CD1c-positive myeloid dendritic cell (primary cell): ENCODE results near the gene GPBAR1.
A peak's percentile ranks its signal among the peaks of the same experiment; 100 is the strongest.
"Not testable (repeated sequence)": the region's sequence is repeated elsewhere in the genome, so short reads cannot be mapped to it uniquely, and the experiment has no call there.

Experiments used
- DNase-seq: peaks from one replicate; pipeline ENCODE4 v3.0.0-alpha.2; 2016; ENCODE audit errors: extremely low spot score

GPBAR1 gene

DNA sequence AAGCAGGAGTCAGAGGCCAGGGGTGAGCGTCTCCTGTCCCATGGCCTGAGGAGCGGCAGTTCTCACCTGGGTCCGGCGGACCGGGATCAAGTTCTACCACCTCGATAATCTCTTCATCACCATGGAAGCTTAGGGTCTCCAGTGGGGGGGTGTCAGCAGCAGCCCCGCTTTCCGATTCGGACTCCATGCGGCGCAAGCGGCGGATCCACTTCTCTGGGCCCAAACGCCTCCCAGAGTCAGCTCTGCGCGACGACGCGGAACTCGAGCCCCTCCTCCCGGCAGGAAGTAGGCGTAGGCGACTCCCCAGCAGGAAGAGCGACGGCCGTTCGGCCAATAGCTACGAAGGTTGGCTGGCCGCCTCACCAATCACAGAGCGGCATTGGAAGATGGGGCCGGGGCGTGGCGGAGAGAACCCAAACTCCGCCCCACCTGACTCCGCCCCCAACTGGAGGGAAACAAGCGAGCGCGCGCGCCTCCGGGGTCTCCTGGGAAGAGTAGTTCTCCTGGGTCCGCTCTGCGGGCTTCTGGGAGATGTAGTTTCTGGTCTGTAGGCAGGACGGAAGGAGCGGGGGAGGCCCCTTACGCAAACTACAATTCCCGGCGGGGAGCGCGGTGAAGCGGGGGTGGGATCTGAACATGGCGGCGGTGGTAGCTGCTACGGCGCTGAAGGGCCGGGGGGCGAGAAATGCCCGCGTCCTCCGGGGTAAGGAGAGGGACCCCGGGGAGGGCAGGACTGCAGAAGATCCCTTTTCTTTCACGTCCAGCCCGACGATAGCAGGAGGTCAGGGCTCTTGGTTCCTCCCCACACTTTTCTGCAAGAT, 9.3 kb downstream of the GPBAR1 start, which contains the start of the genes AAMP and PNKD:
TSS of gene AAMP (minus strand) at position 238 of the 821 bp plus-strand sequence. CDS start at position 187, 51 bp downstream.
TSS of gene PNKD (plus strand) at position 620 of the 821 bp plus-strand sequence. CDS start at position 637, 17 bp downstream.
- peak; percentile 100 for DNase-seq

- DNase-seq: no peak
These were observed 10.1 kb downstream of the GPBAR1 start for GRCh38 chr2:218270721-218271486.

GRCh38 chr2:218271487-218271797, 10.6 kb downstream of the GPBAR1 start:
- no peak for DNase-seq

GRCh38 chr2:218271865-218272530, 11.2 kb downstream of the GPBAR1 start:
- DNase-seq: no peak

GRCh38 chr2:218272531-218273212, 11.9 kb downstream of the GPBAR1 start:
- peak; percentile 85 for DNase-seq

DNA sequence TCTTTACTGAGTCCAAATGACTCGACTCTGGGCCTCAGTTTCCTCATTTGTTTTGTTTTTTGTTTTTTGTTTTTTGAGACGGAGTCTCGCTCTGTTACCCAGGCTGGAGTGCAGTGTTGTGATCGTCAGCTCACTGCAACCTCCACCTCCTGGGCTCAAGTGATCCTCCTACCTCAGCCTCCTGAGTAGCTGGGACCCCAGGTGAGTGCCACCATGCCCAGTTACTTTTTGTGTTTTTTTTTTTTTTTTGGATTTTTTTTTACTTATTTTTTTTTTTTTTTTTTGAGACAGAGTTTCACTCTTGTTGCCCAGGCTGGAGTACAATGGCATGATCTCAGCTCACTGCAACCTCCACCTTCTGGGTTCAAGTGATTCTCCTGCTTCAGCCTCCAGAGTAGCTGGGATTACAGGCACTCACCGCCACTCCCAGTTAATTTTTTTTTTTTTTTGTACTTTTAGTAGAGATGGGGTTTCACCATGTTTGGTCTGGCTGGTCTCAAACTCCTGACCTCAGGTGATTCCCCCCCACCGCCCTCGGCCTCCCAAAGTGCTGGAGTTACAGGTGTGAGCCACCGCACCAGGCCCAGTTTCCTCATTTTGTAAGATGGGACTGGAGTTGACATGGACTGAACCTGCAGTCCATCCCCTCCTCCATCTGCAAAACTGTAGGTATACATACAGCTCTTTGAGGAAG, 12.5 kb downstream of the GPBAR1 start:
- DNase-seq: not testable (repeated sequence)

DNA sequence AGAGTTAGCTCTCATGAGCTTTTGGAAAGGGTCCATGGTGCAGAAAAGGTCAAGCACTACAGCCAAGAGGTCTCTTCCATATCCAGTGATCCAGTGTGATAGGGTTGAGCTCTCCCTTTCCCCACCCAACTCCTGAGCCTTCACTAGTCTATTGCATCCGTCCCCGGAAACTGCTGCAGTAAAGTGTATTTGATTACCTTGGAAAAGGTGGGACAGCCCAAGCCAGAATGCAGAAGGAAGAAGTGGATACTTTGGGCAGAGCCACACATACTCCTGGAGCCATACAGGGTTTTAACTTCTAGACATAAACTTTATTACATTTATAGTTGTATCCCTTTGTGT, 13.1 kb downstream of the GPBAR1 start:
- no peak for DNase-seq

DNA sequence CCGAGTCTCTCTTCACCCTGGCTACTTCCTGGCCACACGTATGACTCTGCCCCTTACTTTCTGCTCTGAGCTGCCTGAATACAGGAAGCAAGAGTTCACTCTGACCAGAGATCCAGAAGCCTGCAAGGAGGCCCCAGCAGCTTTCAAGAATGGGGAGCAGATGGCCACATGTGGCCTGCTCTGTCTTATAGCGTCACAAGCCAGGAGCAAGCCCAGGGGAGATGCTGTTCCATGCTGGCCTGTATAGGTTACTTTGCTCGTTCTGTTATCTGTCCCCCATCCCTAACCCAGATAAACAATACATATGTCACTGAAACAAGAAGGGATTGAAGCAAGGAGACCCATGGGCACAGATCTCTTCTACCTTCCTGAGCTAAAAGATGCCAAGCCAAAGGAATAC, 13.8 kb downstream of the GPBAR1 start:
- no peak for DNase-seq

DNA sequence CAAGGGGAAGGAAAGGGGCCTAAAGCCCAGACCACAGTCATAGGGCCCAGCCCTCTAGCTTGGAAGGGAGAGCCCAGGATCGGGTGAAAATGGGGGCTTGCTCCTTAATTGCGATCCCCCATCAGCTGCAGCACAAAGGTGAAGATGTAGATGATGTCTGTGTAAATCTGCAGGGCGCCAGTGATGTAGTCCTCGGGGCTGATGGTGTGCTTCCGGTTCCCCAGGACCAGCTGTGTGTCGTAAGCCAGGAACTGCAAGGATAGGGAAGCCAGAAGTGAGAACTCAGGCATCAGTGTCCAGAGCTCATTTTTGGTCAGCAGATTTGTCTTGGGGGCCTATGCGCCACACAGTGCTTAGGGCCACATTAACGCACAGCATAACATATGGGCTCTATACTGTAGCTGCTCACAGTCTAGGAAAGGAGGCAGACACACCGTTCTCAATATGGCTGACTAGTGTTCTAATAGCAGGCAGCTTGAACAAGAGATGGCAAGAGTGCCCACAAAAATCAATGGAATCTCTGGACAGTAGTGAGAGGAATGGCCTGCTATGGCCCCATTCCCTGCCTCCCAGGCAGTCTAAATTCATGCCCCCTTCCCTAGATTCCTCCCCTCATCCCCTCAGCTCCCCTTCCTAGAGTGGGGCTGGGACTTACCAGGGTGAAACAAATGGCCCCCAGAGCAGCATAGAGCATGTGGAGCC, 14.7 kb downstream of the GPBAR1 start:
- DNase-seq: peak; percentile 51

DNA sequence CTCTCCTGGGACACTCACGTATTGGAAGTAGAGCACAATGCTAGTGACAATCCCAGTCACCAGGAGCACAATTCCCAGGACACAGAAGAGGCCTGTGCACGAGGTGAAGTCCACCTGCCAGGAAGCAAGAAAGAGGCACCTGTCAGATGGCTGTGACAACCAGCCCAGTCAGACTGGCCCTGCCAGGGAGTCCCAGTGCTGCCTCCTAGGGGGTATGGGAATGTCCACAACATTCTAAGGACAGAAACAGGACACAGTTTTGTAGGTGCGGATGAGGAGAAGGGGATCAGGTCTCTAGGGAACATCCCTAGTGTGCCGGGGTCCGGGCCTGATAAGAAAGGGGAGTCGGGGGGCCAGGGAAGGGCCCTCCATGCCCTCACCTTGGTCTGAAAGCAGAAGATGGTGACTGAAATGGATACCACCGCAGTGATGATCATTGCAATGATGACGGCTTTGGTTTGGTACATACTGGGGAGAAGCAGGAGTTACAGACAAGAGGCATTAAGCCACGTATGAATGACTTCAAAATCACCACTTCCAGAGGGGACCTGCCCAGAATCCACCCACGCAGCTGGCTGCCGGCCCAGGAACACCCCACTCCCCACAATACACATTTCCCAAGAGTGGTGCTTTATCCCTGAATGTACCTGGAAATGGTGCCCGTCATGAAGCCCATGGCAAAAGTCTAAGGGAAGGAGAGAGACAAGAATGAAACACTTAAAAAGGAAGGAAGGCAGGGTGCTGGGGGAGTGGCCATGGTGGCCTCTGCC, 16.4 kb downstream of the GPBAR1 start:
- DNase-seq: no peak

DNA sequence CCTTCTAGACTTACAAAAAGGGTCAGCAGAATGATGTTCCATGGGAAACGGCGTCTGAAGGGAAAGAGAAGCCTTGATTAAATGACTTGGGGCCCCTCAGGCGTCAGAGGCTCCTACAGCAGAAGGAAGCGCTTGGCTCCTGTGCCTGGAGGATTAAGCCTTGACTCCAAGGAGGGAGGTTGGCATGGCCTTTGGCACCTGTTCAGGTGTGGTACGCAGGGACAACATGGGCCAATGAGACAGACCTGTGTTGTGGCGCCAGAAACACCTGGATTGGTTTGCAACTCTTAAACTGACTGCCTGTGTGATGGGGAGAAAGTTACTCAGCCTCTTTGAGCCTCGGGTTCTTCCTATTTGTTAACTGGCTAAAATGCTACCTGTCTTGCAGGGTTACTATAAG, 17.1 kb downstream of the GPBAR1 start:
- DNase-seq: no peak

DNA sequence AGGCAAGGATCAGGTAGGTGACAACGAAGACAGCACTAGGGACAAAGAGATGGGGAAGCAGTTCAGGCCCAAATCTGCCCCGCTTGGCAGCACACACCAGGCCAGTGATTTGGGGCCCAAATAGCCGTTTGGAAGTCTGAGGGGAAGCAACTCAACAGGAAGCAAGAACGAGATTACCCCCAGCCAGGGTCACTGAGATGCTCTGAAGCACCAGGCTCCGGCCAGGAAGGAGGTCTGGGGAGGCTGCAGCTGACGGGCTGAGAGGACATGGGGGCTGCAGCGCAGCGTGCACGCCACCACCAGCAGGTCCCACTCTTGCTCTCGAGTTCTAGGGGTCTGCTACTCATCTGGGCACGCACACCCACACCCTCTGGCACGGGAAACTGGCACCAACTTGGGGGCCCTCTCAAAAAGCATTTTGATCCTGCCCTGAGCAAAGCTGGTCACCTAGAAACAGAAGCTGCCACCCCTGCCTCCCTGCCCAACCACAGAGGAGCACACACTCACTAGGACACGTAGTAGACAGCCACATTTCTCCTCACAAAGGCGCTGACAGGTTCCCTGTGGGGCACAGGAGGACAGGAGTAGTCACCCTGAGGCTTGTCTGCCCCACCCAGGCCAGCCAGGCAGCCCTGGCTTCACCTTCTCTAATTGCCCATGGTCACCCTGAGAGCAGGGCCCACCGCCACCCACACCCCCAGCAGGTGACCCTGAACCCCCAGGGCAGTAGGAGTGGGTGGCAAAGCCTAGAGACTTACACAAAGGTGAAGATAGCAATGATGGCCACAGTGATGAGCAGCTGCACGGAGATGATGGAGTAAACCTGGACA, 17.9 kb downstream of the GPBAR1 start:
- DNase-seq: no peak

DNA sequence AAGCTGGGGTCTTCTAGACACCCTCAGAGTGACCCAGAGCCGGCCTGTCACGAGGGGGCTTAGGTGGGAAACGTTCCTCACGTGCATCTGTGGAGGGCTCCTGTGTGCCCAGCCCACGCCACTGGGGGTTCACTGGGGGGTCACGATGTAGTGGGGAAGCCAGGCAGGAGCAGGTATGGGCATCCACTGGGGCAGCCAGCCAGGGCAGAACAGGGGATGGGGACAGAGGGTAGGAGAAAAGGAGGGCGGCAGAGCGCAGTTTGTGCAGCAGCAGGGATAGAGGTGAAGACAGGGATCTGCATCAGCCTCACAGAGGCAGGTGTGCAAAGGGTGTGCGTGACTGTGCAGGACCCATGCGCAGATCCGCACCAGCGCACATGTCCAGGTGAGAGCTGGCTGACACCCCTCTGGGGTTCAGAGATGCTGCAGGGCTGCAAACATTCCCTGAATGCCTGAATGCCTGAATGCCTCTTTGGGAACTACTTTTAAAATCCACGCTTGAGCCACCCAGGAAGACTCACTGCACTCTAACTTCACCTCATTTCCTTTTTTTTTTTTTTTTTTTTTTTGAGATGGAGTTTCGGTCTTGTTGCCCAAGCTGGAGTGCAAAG, 19.6 kb downstream of the GPBAR1 start:
- no peak for DNase-seq

- no peak for DNase-seq
These were observed 20.6 kb downstream of the GPBAR1 start for GRCh38 chr2:218281449-218281848.

DNA sequence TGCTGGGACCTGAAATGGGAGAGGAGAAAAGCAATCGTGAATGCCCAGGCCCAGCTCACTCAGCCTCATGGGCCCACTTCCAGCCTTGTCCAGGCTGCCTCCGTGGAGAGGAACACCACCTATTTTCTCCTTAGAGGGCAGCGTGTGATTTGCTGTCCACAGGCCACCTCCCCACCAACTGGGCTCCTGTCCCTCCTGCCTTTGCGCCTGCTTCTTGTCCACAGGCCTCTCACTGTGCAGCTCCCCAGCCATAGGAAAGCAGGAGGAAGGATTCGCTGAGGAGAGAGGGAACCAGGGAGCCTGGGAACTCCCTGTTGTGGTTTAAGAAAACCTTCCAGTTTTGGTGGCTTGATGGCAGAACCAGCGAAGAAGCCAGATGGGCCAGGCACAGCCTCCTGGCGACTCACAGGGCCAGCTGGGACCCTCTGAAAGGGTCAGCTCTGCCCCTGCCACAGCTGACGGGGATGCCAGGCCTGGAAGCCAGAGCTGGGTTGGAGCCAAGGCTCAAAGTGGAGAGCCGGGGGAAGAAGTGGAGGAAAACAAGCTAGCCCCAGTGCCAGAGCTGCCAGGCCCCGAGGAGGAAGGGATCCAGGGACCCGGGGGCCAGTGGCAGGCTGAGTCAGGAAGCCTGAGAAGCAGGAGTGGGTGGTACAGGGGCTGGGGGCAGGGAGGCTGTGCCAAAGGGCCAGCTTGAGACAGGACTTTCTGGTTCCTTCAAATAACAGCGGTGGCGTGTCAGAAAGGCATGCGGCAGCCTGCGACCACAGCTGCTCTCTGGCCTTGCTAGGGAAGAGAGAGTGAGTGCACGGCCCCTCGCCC, 21.6 kb downstream of the GPBAR1 start:
- peak; percentile 81 for DNase-seq

DNA sequence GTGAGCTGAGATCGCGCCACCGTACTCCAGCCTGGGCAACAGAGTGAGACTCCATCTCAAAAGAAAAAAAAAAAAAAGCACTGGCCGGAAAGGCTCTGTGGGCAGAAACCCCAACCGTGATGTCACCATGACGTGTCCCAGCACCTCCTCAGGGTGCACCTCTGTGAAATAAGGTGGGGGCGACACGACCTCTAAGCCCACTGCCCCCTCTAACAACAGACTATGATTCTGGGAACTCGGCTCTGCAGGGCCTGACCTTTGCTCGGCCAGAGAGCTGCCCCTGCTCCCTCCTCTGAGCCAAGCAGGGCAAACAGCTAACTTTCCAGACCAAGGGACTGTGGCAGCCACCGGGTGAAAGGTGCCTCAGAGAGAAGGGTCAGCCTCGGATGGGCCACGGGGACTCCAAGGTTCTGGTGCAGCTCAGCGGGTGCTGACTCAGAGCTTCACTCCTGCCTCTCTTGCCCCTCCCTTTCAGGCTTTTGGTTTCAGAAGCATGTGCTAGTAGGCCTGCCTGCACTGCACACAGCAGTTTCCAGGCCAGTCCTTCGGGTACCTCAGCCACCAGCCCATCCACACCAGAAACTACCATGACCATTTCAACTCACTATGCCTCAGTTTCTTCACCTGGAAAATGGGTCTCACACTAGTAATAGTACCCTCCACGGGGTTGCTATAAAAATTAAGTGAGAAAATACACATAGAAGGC, 23.4 kb downstream of the GPBAR1 start:
- DNase-seq: peak; percentile 58

- no peak for DNase-seq
These were observed 24.8 kb downstream of the GPBAR1 start for GRCh38 chr2:218285604-218286003.
